DLD1 (cell line): ENCODE data around the gene MICAL2.

Experiments
- in situ Hi-C: cut with HindIII; loops from 2 replicates; pipeline ENCODE4 v1.10.0; 2017; ENCODE audit warnings: low sequenced_read_pairs

MICAL2 gene

DNA sequence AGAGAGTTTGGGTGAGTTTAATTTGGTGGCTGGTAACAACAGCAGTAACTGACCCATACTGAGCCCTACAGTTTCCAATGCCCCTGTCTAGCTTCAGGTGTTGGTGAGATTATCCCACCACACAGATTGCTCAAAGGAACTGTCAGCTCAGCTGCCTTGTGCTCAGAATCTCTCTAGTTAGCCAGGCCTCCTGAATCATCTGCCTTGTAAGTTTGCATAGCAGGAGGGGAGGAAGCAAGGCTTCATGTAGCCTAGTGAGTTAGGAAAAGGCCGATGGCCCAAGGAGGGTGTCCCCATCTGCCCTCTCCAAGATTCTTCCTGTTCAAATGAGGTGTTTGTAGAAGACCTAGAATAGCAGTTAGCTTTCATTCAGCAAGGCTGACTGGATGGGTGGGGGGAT is 74.3 kb downstream of the MICAL2 start:
- in situ Hi-C loops: no loop called here

DNA sequence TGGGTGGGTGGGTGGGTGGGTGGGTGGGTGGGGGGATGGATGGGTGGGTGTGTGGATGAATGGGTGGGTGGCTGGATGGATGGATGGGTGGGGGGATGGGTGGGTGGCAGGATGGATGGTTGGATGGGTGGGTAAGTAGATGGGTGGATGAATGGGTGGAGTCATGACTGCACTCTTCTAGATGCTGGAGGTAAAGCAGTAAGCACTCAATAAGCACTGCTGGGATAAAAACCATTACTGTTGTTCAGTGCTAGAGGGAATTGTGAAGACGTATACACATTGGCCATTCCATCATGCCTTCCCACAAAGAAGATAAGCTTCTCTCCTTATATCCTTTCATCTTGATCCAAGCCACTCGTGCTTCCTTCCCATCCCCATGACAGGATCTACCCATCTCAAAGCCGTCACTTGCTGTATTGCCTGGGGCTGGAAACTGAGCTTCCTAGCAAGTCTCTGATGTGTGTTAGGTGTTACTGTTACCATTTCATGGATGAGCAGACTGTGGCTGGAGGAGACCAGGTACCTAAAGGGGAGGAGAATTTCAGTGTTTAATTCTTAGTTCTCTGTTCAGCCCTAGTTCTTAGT is 74.8 kb downstream of the MICAL2 start:
- in situ Hi-C loops: no loop called here

DNA sequence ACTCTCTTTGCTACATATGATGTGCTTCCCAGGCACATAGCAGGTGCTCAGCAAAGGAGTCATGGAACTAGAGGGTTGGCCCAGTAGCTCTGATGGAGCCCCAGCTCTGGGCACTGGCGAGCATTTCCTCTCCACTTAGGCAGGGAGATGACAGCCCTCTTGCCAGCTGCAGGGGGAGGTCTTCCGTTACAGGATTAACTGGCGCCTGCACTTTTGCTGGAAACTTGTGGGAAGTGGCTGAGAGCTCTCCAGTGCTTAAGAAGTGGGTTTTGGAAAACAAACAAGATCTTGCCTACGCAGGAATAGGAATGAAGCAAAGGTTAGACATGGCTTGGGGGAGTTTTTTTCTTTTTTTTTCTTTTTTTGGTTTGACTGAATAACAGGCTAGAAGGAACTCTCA is 75.5 kb downstream of the MICAL2 start:
- in situ Hi-C loops: no loop called here

DNA sequence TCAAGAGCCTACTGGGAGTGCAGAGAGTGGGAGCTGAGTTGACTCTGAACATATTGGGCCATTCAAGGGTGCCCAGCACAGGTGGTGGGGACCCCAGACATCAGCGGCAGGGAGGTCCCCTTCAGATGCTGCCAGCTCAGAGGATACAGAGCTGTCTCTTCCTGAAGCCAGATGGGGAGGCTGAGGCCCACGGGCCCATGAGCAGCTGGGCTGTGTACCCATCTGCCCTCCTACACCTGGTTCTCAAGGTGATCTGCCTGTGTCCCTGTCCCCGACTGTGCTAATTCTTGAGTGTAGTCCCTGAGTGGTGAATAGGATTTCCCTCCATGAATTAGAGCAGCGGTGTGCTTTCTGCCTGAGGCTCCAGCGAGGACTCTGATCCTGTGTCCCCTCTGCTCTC is 76.3 kb downstream of the MICAL2 start:
- in situ Hi-C loops: no loop called here

DNA sequence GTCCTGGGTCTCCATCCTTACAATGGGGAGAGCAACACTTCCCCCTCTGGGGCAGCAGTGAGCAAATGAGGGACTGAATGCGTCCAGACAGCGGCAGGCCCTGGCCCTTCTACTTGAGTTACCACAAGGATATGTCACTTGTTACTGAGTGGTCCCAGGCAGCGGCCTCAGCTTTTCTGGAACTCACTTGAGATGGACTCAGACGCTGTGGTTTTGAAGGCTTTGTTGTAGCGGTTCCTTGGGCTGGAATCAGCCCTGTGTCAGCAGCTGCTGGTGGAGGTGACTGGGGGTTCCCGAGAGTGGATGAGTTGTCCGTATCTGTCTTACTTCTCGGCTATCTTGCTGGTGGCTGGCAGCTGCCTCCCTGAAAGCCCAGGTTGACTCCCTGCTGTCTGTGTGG is 77.0 kb downstream of the MICAL2 start:
- in situ Hi-C loops: no loop called here

DNA sequence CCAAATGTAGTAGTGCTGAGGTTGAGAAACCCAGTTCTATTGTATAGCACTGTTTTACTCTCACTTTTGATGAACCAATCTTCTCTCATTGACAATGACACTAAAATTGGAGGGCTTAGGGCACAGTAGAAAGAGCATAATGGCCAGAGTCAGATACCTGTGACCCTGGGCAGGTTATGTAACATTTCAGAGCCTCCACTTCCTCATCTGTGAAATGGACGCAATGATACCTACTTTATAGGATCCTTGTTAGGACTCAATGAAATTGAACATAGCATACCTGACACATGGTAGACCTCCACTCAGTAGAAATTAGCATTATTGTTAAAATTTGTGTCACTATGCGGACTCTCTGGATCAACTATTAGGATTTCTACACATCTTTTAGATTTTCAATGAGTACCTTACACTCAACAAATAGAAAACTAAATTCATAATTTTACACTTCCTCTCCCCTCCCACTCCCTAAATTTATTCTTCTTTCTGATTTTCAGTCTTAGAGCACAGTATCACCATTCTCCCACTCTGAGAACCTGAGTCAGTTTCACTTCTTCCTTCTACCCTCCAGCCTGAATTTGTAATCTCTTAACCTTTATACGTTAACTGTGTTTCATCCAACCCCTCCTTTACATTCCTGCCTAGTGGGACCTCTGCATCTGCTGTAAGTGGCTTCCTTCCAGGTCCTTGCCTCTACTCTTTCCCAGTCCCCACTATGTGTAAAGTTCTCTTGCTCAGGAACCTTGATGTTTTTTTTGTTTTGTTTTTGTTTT is 78.3 kb downstream of the MICAL2 start:
- in situ Hi-C loops: no loop called here

DNA sequence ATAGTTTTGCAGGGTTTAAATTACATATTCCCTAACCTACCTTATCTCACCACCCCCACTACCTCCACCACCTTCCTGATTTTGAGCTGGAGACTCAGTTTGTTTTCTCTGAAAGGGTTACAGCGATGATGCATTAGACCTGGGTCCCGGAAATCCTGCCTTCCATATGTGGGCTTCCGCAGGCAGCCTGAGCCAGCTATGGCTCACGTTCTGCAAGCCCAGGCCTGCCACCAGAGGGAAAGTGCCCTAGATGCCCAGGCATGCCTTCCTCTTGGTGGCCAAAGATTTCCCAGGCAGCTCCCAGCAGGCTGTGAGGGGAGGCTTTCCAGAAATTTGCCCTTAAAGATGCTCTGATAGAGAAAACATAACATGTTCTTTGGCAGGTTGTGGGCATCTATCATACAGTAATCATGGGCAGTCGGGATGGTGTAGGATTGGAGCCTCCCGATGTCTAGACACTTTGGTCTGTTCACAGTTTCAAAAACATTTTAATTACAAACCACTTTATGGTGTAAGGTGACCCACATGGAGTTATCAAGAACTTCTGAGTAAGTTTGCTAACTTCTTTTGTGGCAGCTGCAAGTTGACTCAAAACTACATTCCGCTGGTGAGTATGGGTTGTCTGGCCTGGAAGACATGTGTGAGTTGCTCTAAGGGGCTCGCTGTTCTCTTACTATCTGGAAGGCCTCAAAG is 79.3 kb downstream of the MICAL2 start:
- in situ Hi-C loops: no loop called here

DNA sequence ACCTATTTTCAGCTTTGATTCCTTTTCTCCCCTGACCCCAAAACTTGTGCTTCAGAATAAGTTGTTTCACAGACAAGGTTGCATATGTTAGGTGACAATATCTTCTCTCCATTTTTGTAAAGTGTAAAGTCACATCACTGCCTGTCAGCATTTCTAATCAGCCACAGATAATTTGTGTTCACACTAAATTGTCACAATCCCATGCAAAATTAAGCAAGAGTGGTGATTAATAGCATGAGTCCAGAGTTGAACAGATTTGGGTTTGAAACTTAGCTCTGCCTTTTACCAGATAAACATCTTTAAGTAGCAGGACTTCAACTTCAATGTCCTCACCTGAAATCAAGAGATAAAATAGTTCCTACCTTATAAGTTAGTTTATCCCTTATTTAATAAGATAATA is 80.1 kb downstream of the MICAL2 start:
- in situ Hi-C loops: no loop called here

DNA sequence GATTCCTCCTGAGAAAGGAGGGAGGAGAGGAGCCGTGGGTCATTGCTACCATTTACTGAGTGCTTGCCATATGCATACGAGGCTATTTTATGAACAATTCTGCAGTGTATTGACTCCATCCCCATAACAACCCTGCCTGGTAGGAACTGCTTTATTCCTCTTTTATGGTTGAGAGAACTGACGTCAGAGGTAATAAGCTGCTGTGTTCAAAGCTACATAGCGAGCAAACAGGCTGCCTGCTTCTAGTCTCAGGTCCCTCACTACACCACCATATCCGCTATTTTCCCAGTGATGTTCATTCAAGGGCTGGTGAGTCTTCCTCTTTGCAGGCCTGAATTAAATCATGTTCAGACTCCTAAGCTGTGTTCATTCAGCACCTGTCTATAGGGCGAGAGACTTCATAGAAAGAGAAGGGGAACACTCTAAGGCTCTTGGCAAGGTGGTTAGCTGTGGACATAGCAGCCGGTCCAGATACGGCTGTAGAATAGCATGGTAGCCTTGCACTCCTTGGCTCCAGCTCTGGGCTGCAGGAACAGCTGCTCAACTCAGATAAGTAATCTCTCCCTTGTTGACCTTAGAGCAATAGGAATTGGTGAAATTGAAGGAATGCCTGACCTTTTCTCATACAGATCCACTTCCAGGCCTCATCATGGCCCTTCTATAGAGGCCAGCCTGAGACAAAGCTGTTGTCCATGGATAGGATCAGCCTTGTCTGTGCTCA is 82.6 kb downstream of the MICAL2 start:
- in situ Hi-C loops: no loop called here

DNA sequence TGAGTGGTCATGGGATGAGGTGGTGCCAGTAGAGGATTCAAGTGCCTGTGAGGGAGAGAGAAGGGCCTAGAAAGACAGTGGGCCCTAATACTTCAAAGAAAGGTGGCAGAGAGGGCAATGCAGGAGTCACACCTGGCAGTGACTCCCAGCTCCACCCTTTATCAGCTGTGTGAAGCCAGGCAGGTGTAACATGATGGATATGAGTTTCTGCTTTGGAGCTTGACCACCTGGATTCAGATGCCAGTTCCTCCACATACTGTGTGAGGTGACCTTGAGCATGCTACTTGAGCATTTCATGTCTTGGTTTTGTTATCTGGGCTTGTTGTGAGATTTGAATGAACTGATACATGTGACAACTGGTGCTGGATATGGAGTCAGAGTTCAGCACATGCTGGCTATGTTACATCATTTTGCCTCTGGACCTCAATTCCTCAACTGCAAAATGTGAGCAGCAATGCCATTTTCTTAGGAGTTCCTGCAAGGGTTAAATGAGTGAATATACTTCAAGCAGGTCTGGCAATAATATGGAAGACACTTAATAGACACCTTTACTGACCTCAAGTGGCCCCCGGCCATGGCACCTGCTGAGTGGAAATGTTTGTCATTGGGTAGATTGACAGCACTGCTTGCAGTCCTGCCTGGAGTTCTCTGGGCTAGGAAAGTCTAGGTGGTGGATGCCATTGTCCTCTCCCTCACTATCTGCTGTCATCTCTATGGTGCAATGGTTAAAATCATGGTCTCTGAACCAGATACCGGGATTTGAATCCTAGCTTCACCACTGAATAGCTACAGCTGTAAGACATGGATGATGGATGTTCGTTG is 83.3 kb downstream of the MICAL2 start:
- in situ Hi-C loops: no loop called here

DNA sequence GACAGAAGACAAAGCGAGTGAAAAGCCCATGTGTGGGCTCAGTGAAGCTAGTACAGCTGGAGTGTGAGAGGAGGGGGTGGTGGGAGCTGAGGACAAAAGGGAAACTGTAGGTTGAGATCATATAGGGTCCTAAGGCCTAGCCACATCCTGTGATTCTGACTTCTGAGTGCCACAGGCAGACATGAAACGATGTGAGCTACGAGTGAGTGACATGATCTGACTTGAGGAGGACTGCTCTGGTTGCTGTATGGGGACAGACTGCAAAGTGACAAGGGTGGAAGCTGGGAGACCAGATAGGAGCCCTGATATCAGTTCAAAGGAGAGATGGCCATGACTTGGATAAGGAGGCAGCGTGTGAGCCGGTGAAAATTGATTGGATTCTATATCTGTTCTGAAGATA is 85.4 kb downstream of the MICAL2 start:
- in situ Hi-C loops: no loop called here

DNA sequence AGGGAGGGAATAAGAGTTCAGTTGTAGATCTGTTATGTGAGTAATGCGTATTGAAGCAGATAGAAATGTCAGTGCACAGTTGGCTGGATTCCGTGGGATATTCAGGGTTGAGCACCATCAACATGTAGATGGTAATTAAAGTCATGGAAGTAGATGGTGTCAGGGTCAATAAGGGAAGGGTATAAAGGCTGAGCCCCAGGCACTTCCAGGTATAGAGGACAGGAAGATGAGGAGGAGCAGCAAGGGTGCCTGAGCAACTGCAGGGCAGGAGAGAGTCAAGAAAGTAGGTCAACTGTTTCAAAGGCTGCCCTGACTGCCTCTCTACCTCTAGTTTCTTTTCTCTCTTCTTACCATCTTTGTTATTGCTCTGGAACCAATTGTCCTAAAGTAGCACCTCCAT is 85.9 kb downstream of the MICAL2 start:
- in situ Hi-C loops: no loop called here

DNA sequence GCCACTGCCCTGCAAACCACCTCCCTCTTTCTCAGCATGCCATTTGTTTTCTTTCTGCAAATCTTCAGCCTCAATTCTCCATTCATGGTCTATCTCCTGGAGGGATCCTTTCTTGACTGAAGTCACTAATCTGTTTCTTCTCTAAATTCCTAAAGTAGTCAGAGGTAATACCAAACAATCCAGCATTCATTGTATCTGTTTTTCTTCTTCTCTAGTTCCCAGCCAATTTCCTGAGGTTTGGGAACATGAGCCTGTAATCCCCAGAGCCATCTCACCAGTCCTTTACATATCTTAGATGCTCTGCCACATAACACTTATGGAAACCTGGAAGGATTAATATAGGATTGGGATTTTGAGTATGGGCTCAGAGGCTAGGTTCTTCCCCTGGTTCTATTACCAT is 86.5 kb downstream of the MICAL2 start:
- in situ Hi-C loops: no loop called here

DNA sequence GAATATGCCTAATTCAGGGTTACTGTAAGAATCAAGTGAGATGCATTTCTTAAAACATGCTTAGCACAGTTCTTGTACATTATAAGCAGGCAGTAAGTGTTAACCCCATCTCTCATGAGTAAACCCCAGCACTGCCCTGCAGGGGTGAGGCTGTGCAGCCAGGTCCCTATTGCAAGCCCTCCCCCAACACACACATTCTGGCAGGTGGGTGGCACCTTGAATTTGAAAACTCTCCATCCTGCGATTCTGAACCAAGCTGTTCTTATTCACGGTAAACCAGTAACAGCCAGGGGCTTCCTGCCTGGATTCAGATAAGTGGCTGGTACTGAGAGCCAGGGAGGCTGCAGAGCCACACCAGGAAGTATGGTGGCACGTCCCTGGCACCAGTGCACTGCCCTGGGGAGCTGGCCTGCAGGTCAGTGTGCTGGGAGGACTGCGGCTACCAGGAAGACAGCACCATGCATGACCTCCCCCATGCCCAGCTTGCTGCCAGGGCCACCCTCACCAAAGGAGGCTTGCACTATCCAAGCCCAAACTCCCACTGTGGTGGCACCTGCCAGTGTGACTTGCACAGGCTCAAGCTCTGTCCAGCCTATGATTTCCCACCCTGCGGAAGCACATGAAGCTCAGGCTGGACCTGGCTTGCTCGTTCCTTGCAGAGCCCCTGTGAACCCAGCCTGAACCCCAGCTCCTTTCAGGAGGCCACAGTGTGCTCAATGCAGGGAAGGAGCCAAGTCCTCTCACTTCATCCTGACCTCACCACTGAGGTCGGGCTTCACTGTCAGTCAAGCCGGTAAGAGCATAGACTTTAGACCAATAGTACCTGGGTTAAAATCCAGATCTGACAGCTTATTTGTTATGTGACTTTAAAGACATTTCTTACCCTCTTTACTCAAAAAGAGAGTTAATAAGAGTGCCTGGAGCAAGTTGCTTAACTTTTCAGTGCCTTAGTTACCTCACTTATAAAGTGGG is 88.1 kb downstream of the MICAL2 start:
- in situ Hi-C loops: no loop called here

DNA sequence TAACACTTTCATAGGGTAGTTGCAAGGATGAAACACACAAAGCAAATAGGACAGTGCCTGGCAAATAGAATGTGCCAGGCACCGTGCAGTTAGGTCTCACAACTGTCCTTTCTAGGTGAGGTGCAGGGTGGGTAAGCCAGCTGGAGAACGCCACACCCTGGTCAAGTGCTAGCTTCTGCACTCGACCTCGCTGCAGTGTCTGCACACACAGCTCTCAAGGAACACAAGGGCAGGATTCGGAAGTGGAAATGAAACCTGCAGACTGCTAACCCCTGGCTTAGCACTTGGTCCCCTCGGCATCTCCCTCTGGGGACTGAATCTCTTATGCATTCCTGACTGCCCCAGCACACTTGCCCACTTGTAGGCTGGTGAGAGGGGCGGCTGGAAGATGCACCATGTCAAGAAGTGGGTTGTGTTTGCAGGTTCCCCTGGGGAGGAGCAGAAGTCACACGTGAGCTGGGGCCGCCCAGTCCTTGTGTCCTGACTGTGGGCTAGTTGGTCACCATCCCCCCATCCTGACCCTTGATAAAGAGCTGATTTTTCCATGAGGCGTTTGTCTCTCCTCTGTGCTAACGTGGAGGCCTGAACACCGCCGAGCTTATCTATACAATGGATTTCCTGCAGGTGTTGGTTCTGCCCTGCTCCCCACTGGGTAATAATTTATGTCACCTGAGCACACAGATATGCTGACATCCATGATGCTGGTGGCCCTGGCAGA is 89.0 kb downstream of the MICAL2 start:
- in situ Hi-C loops: no loop called here

DNA sequence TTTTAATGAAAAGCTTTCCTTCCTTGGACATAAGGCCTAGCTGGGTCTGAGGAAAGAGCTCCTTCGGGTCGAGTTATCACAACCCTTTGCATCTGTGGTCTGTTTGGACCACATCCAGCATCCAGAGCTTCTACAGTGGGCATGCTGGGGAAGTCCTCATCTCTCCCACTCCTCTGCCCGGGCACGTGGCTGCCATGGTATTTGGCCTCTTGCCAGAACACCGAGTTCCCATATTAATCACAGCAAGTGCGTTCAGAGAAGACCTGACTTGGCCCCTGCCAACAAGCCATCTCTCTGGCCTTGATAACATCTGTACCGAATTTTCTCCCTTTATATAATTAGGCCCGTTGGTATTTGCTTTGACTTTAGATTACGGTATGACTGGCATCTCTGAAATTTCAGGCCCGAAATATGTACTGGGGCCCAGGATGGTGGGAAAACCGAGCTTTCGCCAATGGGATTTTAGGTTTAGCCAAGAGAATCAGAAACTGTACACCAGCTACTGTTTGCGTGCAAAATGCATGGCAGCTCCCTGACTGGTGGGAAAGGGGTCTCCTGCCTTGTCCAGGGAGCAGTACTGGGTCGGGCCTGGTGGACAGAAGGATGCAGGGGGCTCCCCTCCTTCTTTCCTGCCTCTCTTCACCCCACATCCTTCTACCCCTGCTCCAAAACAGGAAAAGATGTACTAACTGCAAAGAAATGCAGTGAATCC is 90.0 kb downstream of the MICAL2 start:
- in situ Hi-C loops: no loop called here

DNA sequence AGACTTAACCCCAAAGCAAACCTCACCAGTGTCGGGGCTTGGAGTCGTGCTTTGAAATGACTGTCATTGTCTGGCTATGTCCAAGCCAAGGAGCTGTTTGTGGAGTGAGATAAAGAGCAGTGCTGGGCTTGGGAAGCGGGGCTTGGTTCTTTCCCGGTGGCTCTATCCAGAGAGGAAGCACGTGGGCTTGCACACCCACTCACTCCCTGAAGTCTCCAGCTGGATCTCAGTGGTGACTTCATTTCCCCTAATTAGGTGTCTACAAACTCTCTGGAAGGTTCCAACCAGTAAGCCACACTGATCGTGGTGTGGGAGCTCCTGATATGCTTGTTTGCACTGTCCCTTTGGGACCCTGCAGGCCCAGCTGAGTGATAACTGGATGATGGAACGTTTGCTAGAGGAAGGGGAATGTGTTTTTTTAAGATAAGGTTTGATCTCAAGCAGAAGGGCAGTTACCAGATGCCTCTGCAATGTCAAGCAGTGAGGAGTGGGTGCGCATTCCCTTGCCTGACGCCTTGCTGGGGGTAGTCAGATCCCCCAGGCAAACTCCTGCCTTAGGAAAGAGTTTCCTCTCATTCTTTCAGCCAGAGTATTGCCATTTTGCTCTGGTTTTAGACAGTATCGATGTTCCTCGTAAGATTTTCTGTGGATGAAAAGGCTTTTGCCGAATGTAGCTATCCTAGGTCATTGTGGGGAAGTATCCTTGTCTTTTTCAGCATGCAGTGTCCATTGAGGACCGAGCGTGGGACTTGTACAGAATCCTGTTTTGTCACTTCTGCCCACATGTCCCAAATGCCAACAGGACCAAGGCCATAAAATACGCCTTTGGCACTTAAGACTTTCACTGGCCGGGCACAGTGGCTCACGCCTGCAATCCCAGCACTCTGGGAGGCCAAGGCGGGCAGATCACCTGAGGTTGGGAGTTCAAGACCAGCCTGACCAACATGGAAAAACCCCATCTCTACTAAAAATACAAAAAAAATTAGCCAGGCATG is 90.9 kb downstream of the MICAL2 start:
- in situ Hi-C loops: no loop called here
